ENCODE data around the gene PCDHGB5.

PCDHGB5 gene

GRCh38 chr5:141441571-141442170 lies 43.9 kb downstream of the PCDHGB5 start:
- Histone ChIP-seq H3K27me3 (ENCODE audit: control insufficient read depth, insufficient read depth, low read length) (no peaks in the 10 kb centered on the region), H3K27ac (no peak overlapping the region), H3K36me3 (ENCODE audit: control insufficient read depth, insufficient read depth, low read length) (no peaks in the 10 kb centered on the region), H3K79me2 (peaks cover 14% of the 10 kb centered on the region), H3K4me1 (no peaks in the 10 kb centered on the region), H3K9ac (no peak overlapping the region), H3K9me3 (ENCODE audit: control insufficient read depth, low read length) (no peaks in the 10 kb centered on the region), H3K4me2 (ENCODE audit: low read length) (no peak overlapping the region), H3K4me3 (ENCODE audit: low read depth, low read length) (no peak overlapping the region), H2AFZ (no peak overlapping the region)
- TF ChIP-seq CTCF (IDR thresholded peaks at IDR 0.05), result no peak
